ENCODE results near the gene GDF7. TPM values are rescaled to one million over a fixed set of nuclear protein-coding genes. Genes with fewer than 3 reads are reported as not detected.

Gene GDF7
- total and polyA plus RNA-seq, 2 of the 4 experiments (the other 2 are of a cell fraction), result under 0.01 to 0.02 TPM

- H2AK5ac ChIP-seq (ENCODE audit: low read depth, low read length), result no peak overlapping the region
- H4K8ac ChIP-seq (ENCODE audit: low read depth in 2 of 2, low read length in 2 of 2), result no peak overlapping the region
- no peak overlapping the region for H4K5ac ChIP-seq (ENCODE audit: low read depth, low read length)
- ChIA-PET POLR2A (ENCODE audit: unreplicated experiment) (no interaction called here), CTCF (no interaction called here)
- no peak for DNase-seq
- H3K14ac ChIP-seq (replicated peaks; ENCODE audit: low read depth, low read length), result no peak overlapping the region
- no peak overlapping the region for H4K91ac ChIP-seq (ENCODE audit: insufficient read depth, low read depth, low read length)
- ATAC-seq (ENCODE audit: low read depth), result no peak
- H2BK120ac ChIP-seq (ENCODE audit: low read depth, low read length), result no peak overlapping the region
- no peaks in the 10 kb centered on the region for H3K9me1 ChIP-seq (ENCODE audit: insufficient read depth, low read length)
- H2BK20ac ChIP-seq (ENCODE audit: low read depth, low read length), result no peak overlapping the region
- no peak overlapping the region for H3K4ac ChIP-seq (ENCODE audit: low read depth, low read length)
- peaks cover 3% of the 10 kb centered on the region; the same call in 1 of the 2 replicates for H3K4me1 ChIP-seq (ENCODE audit: control insufficient read depth, insufficient read depth, low read length)
- H3K4me3 ChIP-seq (ENCODE audit: insufficient read depth, low read depth, low read length), result no peak overlapping the region
- in situ Hi-C loops (cut with MboI; ENCODE audit: low sequenced_read_pairs) (loop anchor here (25.0 kb wide), 1 partner anchor 1093 kb away; no protein-coding TSS in a partner anchor), intact Hi-C loops (cut with micrococcal nuclease) (no loop called here), dilution Hi-C loops (cut with HindIII; ENCODE audit: low sequenced_read_pairs, unreplicated experiment) (no loop called here)
- H3K9ac ChIP-seq (ENCODE audit: low read depth, low read length), result no peak overlapping the region
- 41% methylated on average over 11 of the region's 45 CpGs; no CpG with 5 or more reads in 1 of the 2 experiments for WGBS, 2 experiments (ENCODE audit: extremely low coverage in 2 of 2, insufficient read length in 1 of 2)
- no peak overlapping the region for H3K18ac ChIP-seq (ENCODE audit: low read depth, low read length)
- H3K27me3 ChIP-seq (ENCODE audit: control insufficient read depth, insufficient read depth, low read length), result peaks cover 78% of the 10 kb centered on the region
- no peak overlapping the region for H3K27ac ChIP-seq (ENCODE audit: insufficient read depth, low read length)
- H3K23ac ChIP-seq (ENCODE audit: low read depth, low read length), result no peak overlapping the region
- BruUV-seq (replicated peaks), result no TSS peak
- H3K79me1 ChIP-seq (ENCODE audit: low read depth in 1 of 2, low read length in 2 of 2), result no peaks in the 10 kb centered on the region
- H3K9me3 ChIP-seq (ENCODE audit: control insufficient read depth, insufficient read depth, low read length), result peaks cover 12% of the 10 kb centered on the region; the same call in 1 of the 2 replicates
- H2BK5ac ChIP-seq (ENCODE audit: low read depth, low read length, poor library complexity, severe bottlenecking), result no peak overlapping the region
- H3K4me2 ChIP-seq (ENCODE audit: low read depth, low read length), result no peak overlapping the region
- no peaks in the 10 kb centered on the region for H3K36me3 ChIP-seq (ENCODE audit: control insufficient read depth, insufficient read depth, low read length)
- no peak for TF ChIP-seq RCOR1 (IDR thresholded peaks at IDR 0.05; ENCODE audit: insufficient replicate concordance, low read length)
- TF ChIP-seq CTCF (conservative IDR thresholded peaks at IDR 0.05; ENCODE audit: low read depth, low read length), result no peak
- no peak for TF ChIP-seq MAZ (IDR thresholded peaks at IDR 0.05; ENCODE audit: borderline replicate concordance, low read depth, low read length)
- no peak for TF ChIP-seq MXI1 (IDR thresholded peaks at IDR 0.05; ENCODE audit: borderline replicate concordance, low read depth, low read length)
- no peak for TF ChIP-seq USF2 (IDR thresholded peaks at IDR 0.05; ENCODE audit: low read depth, low read length)
- TF ChIP-seq NFE2L2 (IDR thresholded peaks at IDR 0.05; ENCODE audit: low read depth, low read length), result no peak
- TF ChIP-seq FOS (IDR thresholded peaks at IDR 0.05; ENCODE audit: low read depth, low read length), result no peak
- TF ChIP-seq ELK1 (IDR thresholded peaks at IDR 0.05; ENCODE audit: borderline replicate concordance, low read depth, low read length), result no peak
- peak overlapping the region; percentile 53 for H2AFZ ChIP-seq (replicated peaks; ENCODE audit: low read length, poor library complexity)
- peaks cover 8% of the 10 kb centered on the region; the same call in 1 of the 2 replicates for H4K20me1 ChIP-seq (ENCODE audit: insufficient read depth, low read length)
- H3K56ac ChIP-seq (ENCODE audit: extremely low read depth, insufficient read depth, low read length), result no peak overlapping the region
- H2BK15ac ChIP-seq (ENCODE audit: low read depth, low read length), result no peak overlapping the region
- H2AK9ac ChIP-seq (replicated peaks; ENCODE audit: low read depth, low read length, poor library complexity), result no peak overlapping the region
These were observed 2.8 kb downstream of the GDF7 start for GRCh38 chr2:20669562-20670314.

All from IMR-90 (cell line).